Mucosa of gallbladder (tissue), 1 donor: ENCODE measurements around the gene MAG. TPM values are rescaled to one million over a fixed set of nuclear protein-coding genes. Genes with fewer than 3 reads are reported as not detected.

Source experiments
- DNase-seq: peaks from one replicate; pipeline ENCODE4 v3.0.0-alpha.2; 2020; ENCODE audit warnings: low spot score
- total RNA-seq: library from RNA; stranded (reverse); gene quantifications from one replicate; pipeline ENCODE4 v1.2.1, GENCODE V29; 2021
- donor health status: DM: no; HTN: no; CAD: no.

Gene MAG, protein sequence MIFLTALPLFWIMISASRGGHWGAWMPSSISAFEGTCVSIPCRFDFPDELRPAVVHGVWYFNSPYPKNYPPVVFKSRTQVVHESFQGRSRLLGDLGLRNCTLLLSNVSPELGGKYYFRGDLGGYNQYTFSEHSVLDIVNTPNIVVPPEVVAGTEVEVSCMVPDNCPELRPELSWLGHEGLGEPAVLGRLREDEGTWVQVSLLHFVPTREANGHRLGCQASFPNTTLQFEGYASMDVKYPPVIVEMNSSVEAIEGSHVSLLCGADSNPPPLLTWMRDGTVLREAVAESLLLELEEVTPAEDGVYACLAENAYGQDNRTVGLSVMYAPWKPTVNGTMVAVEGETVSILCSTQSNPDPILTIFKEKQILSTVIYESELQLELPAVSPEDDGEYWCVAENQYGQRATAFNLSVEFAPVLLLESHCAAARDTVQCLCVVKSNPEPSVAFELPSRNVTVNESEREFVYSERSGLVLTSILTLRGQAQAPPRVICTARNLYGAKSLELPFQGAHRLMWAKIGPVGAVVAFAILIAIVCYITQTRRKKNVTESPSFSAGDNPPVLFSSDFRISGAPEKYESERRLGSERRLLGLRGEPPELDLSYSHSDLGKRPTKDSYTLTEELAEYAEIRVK
- not detected for total RNA-seq

GRCh38 chr19:35291916-35292315, at the start of gene MAG:
TSS of gene MAG (plus strand) at chr19:35292161. CDS start at chr19:35295409, 3,248 bp downstream.
- no peak for DNase-seq

DNA sequence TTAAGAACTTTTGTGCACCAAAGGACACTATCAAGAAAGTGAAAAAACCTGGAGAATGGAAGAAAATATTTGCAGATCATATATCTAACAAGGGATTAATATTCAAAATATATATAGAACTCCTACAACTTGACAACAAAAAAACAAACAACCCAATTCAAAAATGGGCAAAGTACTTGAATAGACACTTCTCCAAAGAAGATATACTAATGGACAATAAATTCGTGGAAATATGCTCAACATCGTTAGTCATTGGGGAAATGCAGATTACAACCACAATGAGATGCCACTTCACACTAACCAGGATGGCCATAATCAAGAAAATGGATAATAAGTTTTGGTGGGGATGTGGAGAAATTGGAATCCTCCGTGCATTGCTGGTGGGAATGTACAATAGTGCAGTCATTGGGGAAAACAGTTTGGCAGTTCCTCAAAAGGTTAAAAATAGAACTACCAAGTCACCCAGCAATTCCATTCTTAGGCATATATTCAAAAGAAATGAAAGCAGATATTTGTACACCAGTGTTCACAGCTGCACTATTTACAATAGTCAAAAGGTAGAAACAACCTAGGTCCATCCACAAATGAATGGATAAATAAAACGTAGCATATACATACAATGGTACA, 45.4 kb upstream of the MAG start:
- DNase-seq = no peak

DNA sequence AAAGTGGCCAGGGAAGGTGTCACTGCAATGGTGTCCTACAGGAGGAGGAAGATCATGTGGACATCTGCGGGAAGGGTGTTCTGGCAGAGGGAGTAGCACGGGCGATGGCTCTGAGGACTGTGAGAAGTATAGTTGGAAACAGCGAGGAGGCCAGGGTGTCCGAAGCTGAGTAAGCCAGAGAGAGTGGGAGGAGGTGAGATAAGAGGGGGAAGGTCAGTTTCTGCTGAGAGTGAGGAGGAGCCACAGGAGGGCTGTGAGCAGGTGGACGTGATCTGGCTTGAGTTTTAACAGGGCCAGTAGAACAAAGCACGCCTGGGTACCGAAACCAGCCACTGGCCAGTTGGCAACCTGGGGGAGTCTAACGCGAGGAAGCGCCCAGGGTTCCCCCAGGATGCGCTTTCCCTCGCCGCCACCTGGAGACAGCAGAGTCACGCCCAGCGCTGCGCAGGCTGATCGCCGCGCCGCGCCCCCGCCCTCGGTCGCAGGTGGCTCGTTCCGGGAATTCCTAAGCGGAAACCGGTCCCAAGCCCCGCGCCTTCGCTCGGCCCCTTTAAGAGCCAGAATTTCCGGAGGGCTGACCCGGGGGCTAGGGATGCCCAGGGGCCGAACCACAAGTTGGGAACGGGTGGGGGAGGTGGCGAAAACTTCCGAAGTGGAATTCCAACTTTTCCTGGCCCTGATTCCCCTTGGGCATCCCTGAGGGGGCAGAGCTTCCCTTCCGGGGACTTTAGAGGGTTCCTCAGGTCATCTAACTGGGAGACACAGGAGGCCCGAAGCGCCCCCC, 44.2 kb upstream of the MAG start:
- DNase-seq = peak; percentile 87

- peak; percentile 88 for DNase-seq
These were observed 43.4 kb upstream of the MAG start, which contains the start of gene LSR for GRCh38 chr19:35248310-35249145. TSS of gene LSR (plus strand) at chr19:35249002. CDS start at chr19:35249023, 21 bp downstream.

DNA sequence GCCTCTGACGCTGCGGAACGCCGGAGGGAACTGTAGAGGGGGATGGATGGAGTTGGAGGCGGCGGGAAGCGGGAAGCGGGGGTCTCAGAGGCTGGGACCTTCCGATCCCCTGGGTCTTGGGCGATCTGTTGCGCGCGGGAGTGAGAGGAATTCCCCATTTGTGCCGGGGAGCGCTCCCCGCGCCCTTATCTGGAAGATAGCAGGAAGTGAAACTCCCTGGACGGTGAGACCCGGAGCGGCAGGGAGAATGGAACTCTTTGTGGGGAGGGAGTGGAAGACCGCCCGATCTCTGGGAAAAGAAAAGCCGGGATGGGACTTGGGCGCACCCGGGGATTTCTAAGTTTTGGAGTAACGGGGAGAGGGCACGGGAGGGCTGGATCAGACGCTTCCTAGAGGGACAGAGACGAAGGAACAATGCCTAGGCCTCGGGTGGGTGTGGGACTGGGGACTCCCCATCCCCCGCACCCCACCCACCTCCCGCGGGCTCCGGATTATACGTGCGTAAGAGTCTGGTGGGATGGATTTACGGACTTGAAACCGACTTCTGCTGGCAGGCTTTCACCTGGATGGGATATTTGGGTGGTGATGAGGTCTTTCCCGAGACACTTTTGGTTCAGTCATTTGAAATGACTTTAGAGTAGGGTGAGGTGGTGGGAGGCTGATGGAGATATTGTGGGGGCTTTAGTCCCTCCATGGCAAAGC, 42.7 kb upstream of the MAG start:
- no peak for DNase-seq

DNA sequence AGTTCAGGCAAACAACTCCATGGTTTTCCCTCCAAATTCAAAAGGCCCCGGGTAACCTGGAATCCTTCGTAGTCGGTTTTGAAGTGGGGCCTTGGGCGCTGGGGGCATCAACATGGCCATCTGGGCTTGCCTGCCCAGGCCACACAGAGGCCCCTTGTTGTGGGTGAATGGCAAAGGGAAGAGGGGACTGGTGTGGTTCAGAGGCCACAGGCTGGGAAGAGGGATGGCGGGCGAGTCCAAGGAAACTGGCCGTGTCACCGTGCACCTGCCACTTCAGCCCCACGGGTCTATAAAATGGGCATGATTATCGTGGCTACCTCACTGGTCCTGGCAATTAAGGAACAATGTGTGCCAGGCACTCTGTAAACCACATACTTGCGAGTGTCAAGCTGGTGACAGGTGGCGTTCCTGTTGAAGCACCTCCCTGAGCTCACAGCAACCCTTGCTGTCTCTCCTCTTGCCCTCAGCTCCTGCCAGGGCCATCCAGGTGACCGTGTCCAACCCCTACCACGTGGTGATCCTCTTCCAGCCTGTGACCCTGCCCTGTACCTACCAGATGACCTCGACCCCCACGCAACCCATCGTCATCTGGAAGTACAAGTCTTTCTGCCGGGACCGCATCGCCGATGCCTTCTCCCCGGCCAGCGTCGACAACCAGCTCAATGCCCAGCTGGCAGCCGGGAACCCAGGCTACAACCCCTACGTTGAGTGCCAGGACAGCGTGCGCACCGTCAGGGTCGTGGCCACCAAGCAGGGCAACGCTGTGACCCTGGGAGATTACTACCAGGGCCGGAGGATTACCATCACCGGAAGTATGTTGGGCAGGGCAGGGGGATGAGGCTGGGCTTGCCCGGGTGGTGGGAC, 41.9 kb upstream of the MAG start:
- no peak for DNase-seq

GRCh38 chr19:35251456-35251855, 40.5 kb upstream of the MAG start:
- no peak for DNase-seq

DNA sequence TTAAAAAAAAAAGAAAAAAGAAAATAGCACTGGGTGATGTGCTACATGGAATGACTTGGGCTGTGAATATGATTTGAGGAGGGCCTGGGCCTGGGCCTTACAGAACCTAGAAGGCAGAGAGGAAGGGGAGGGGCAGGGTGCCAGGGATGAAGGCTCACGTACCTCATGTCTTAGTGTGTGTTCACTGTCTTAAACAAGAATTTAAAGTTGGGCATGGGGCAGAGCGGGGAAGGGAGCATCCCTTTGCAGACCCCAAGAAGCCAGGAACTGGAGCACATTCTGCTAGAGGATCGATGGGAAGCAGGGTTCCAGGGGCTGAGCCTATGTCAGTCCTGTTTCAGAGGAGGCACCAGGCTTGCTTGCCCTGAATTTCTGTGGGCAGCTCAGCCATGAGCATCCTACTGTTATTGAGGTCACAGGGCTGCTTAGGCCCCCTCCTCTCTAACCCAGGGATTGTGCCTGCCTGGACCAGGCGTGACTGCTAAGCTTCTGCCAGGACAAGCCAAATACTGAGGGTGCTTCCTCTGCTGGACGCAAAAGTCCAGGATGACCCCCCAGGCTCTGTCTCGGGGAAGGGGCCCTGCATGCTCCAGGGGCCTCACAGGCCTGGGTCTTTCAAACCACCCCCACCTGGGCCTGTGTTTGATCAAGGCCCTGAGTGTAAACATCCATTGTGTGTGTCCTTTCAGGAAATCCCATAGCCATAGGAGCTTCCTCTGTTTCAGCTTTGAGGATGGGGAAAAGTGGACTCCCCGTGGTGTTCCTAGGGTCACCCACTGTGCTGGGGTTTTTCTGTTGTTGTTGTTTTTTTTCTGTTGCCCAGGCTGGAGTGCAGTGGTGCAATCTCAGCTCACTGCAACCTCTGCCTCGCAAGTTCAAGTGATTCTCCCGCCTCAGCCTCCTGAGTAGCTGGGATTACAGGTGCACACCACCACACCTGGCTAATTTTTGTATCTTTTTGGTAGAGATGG, 38.4 kb upstream of the MAG start:
- DNase-seq = no peak

DNA sequence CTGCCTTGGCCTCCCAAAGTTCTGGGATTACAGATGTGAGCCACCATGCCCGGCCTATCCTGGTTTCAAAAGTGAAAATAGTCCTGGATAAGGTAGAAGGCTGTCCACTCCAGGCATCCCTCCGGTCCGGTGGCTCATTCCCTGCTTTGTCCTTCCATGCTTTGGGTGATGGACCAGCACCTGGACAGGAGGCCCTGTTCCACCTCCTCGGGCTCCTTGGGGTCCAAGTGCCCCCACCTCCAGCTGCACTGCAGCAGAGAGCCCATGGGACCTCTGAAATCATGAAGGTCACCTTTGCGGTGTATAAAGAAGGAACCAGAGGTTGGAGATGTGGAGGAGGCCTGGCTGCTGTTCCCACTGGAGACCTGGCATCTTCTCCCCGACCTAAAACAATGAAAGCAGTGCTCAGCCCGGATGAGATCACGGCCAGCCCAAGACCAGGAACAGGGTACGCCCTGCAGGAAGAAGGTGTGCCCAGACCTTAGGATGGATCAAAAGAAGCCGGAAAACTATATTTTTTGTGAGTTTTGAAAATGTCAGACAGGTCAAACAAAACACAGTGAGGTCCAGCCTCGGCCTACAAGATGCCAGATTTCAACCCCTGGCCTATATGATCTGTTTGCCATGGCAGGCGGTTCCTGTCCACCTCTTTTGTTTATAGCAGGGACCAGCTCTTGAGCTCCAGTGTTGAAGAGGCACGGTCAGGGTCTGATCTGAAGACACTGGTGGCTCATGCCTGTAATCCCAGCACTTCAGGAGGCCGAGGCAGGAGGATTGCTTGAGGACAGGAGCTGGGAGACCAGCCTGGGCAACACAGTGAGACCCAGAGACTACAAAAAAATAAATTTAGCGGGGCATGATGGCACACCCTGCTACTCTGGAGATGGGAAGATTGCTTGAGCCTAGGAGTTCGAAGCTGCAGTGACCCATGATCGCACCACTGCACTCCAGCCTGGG, 37.3 kb upstream of the MAG start:
- DNase-seq = no peak

- no peak for DNase-seq
These were observed 35.4 kb upstream of the MAG start for GRCh38 chr19:35256566-35256965.

DNA sequence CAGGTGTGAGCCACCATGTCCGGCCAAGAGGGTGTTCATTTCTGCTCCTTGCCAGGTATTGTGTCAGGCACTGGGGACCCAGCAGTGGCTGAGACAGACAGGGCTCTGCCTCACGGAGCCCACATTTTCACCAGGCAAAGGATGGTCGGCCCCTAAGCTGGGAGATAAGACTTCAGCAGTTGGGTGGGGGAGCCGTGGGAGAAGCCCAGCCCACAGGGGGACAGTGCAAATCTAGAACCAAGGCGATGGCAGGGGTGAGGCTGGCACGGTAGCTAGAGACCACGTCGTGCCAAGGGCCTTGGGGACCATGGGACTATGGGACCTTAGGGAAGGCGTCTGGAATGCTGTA, 34.9 kb upstream of the MAG start:
- DNase-seq = no peak

GRCh38 chr19:35260694-35261304, 31.2 kb upstream of the MAG start:
- no peak for DNase-seq

DNA sequence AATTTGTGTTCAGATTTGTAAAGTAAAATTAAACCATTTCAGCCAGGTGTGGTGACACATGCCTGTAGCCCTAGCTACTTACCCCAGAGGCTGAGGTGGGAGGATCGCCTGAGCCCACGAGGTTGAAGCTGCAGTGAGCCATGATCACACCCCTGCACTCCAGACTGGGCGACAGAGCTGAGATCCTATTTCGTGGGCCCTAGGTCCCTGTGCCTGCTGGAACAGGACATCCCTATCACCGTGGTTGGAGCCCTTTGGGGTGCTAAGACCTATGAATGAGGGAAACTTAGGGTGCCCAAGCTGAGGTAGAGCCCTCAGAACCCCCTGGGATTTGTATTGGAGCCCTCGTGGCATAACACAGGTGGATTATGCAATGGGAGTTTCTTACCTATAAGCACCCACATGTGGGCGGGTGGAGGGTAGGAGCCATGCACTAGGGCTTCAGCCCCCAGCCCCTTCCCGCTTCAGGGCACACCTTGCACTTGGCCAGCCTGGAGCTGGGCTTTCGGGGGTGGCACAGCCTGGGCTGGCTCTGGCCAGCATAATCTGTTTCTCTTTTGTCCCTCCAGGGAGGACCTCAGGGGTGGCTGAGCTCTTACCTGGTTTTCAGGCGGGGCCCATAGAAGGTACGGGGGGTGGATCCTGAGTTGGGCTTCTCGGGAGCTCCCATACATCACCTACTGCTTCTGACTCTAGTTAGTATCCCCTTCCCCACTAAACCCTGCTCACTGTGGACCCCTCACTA, 30.4 kb upstream of the MAG start:
- no peak for DNase-seq

DNA sequence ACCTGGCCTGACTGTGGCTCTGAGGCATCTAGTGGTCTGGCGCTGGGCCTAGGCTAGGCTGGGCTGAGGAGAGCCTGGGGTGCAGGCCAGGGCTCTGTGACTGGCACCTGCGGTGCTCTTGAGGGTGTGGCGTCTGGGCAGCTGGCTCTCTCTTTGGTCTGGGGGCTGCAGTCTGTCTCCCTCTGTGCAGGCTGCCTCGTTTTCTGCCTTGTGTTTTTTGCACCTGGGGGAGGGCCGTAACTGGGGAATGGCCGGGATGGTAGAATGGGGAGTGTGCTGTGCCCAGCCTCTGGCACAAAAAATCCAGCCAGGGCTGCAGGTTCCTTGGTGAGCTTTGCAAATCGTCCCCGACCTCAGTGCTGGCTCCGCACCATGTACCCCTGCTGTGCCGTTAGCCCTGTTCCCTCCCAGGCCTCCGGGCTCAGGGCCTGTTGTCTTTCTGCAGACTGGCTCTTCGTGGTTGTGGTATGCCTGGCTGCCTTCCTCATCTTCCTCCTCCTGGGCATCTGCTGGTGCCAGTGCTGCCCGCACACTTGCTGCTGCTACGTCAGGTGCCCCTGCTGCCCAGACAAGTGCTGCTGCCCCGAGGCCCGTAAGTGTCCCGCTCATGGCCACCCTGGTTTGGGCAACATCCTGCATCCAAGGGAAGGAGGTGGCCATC, 29.7 kb upstream of the MAG start:
- no peak for DNase-seq
